Psoas muscle (tissue), 8 donors: Measurements from ENCODE around the gene EIF2S1. TPM values are rescaled to one million over a fixed set of nuclear protein-coding genes. Genes with fewer than 3 reads are reported as not detected.

Experiments used
- ATAC-seq, 4 donors: fragments of 200-7000 bp; cut with Tn5 transposase; one replicate each; pipeline ENCODE4 v1.9.1; 2020; ENCODE audit warnings: moderate library complexity in 3 of 4, mild to moderate bottlenecking in 2 of 4
- DNase-seq, 2 donors: peaks; one replicate each; pipeline ENCODE4 v3.0.0-alpha.2; 2020
- H3K27ac ChIP-seq: fragments of 200-600 bp; one replicate; pipeline ENCODE4 v1.8.0; 2022
- H3K27me3 ChIP-seq, 3 donors: fragments of 200-600 bp in 1 of 3; one replicate each; pipeline versions ENCODE4 v1.6.1 to v1.8.0; 2013 to 2022; ENCODE audit warnings: low read length in 2 of 3, mild to moderate bottlenecking in 2 of 3, moderate library complexity in 1 of 3; ENCODE audit not compliant: insufficient read depth in 3 of 3
- H3K36me3 ChIP-seq, 2 donors: fragments of 200-600 bp in 1 of 2; one replicate each; pipeline versions ENCODE4 v1.6.1 to v1.8.0; 2013 to 2022; ENCODE audit warnings: low read depth in 1 of 2, mild to moderate bottlenecking in 1 of 2, moderate library complexity in 1 of 2; ENCODE audit not compliant: insufficient read depth in 1 of 2
- H3K4me1 ChIP-seq: fragments of 200-600 bp; one replicate; pipeline ENCODE4 v1.8.0; 2022
- H3K4me3 ChIP-seq: fragments of 200-600 bp; one replicate; pipeline ENCODE4 v1.8.0; 2022; ENCODE audit warnings: mild to moderate bottlenecking
- H3K9me3 ChIP-seq: fragments of 200-600 bp; one replicate; pipeline ENCODE4 v1.8.0; 2022
- CTCF ChIP-seq: fragments of 200-600 bp; IDR thresholded peaks from one replicate; pipeline ENCODE4 v1.8.0; 2022; ENCODE audit warnings: antibody characterized with exemption
- WGBS, 3 donors: extraction: QIAGEN DNeasy Blood & Tissue Kit; methylation state at CpG; one replicate each; pipeline versions ENCODE4 v1.1.6 to v1.1.7; 2013; 5-methylcytosine and 5-hydroxymethylcytosine counted together
- intact Hi-C, 2 donors: fragments of 100-400 bp; cut with DNase I; formaldehyde crosslinking; loops; one replicate each; pipeline versions ENCODE4 v1.11.0 to v1.14.2; 2022
- polyA plus RNA-seq, 3 donors: library from polyadenylated mRNA; stranded (reverse); fragments of 200-250 nt; gene quantifications; one replicate each; pipeline ENCODE4 v1.2.3, GENCODE V29; 2013
- total RNA-seq, 4 donors: library from RNA; stranded (reverse); fragmentation: NEBNext Ultra II Directional in 2 of 4; extraction: Animal tissue kit (Norgen Biotek cat#: 25700) in 2 of 4; gene quantifications; one replicate each; pipeline versions ENCODE4 v1.2.1 to v1.2.4, GENCODE V29; 2021 to 2023
- donor health status: healthy with polysubstance abuse.
- donor health status: DM: no; HTN: no; CAD: no; lungs with moderate emphysema.
- donor health status: Bipolar disorder and iron deficiency.
- donor health status: healthy.
- donor health status: DM: yes; HTN: yes; CAD: no.
- donor health status: DM: no; HTN: no; CAD: no.
- donor health status: DM: no; HTN: no; CAD: no.
- donor health status: DM: yes; HTN: yes; CAD: no.

EIF2S1 gene
- total and polyA plus RNA-seq, 7 donors: 89.7 to 299 (median 136) TPM

GRCh38 chr14:67377916-67378315, 17.8 kb downstream of the EIF2S1 start:
- ATAC-seq (no peak), DNase-seq (no peak)
- intact Hi-C loops: no loop called here
- no peaks in the 10 kb centered on the region for H3K9me3 ChIP-seq
- H3K27me3 ChIP-seq: no peaks in the 10 kb centered on the region
- TF ChIP-seq CTCF: no peak
- H3K4me3 ChIP-seq: no peak overlapping the region
- H3K4me1 ChIP-seq: no peaks in the 10 kb centered on the region
- H3K27ac ChIP-seq: no peak overlapping the region
- H3K36me3 ChIP-seq: peaks cover 29 to 98% of the 10 kb centered on the region in 2 donors

- DNase-seq (no peak), ATAC-seq (no peak)
- Histone ChIP-seq H3K27me3 (no peaks in the 10 kb centered on the region), H3K4me3 (no peak overlapping the region), H3K36me3 (peaks cover 17 to 80% of the 10 kb centered on the region in 2 donors), H3K27ac (no peak overlapping the region), H3K4me1 (no peaks in the 10 kb centered on the region), H3K9me3 (no peaks in the 10 kb centered on the region)
- WGBS, 3 donors: 56 to 78% (median 59%) methylated on average over 2 of the region's 2 CpGs
- intact Hi-C loops: no loop called here
- no peak for TF ChIP-seq CTCF
Measured at GRCh38 chr14:67385120-67385519, 25.0 kb downstream of the EIF2S1 start.

- TF ChIP-seq CTCF: no peak
- no peaks in the 10 kb centered on the region for H3K9me3 ChIP-seq
- WGBS, 3 donors: 91 to 95% (median 94%) methylated on average over 2 of the region's 2 CpGs
- H3K27me3 ChIP-seq: no peaks in the 10 kb centered on the region
- intact Hi-C loops: no loop called here
- DNase-seq: no peak
- no peaks in the 10 kb centered on the region for H3K4me1 ChIP-seq
- no peak overlapping the region for H3K27ac ChIP-seq
- no peak for ATAC-seq
- H3K4me3 ChIP-seq: no peak overlapping the region
- H3K36me3 ChIP-seq: peaks cover 17 to 75% of the 10 kb centered on the region in 2 donors
Measured at GRCh38 chr14:67385618-67386017, 25.5 kb downstream of the EIF2S1 start.

GRCh38 chr14:67387195-67387594, 27.1 kb downstream of the EIF2S1 start:
- H3K27ac ChIP-seq: no peak overlapping the region
- intact Hi-C loops: no loop called here
- WGBS, 3 donors: 72 to 84% (median 74%) methylated on average over 2 of the region's 2 CpGs
- H3K27me3 ChIP-seq: no peaks in the 10 kb centered on the region
- DNase-seq: no peak
- H3K4me1 ChIP-seq: no peaks in the 10 kb centered on the region
- H3K36me3 ChIP-seq: peaks cover 12 to 59% of the 10 kb centered on the region in 2 donors
- H3K9me3 ChIP-seq: no peaks in the 10 kb centered on the region
- TF ChIP-seq CTCF: no peak
- no peak overlapping the region for H3K4me3 ChIP-seq
- ATAC-seq: no peak

GRCh38 chr14:67389275-67389674, 29.1 kb downstream of the EIF2S1 start:
- Histone ChIP-seq H3K27me3 (no peaks in the 10 kb centered on the region), H3K27ac (no peak overlapping the region), H3K4me3 (no peak overlapping the region), H3K9me3 (no peaks in the 10 kb centered on the region), H3K36me3 (peaks cover 9 to 38% of the 10 kb centered on the region in 2 donors), H3K4me1 (no peaks in the 10 kb centered on the region)
- no peak for DNase-seq
- TF ChIP-seq CTCF: no peak
- intact Hi-C loops: no loop called here
- 93 to 95% (median 93%) methylated on average over 3 of the region's 3 CpGs for WGBS, 3 donors
- ATAC-seq: no peak
